ENCODE measurements around the gene ANKLE2. TPM values are rescaled to one million over a fixed set of nuclear protein-coding genes. Genes with fewer than 3 reads are reported as not detected.

ANKLE2 gene
- polyA plus RNA-seq, 2 of the 4 experiments (the other 2 are of a cell fraction), result 70.7 to 103 TPM

DNA sequence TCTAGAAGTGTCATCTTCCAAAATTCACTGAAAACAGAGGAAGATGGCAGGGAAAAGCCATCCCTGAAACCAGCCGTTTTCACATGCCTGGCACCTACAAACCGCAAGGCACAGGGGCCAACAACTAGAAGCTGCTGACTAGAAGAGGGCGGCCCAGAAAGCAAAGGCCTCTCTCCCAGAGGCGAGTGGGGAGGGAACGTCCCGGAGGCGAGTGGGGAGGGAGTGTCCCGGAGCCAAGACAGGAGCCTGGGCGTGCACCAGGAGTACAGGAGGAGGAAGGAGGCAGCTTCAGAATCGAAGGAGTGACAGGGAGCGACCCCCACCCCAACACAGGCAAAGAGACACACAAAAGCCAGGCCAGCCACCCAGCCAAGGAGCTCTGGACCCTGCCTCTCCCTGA is 21.0 kb downstream of the ANKLE2 start:
- WGBS (ENCODE audit: missing lambda C conversion rate), result 89% methylated on average over 11 of the region's 11 CpGs
- no peak for TF ChIP-seq ZNF302 (CRISPR knock-in tag; IDR thresholded peaks at IDR 0.05)
- no peak for TF ChIP-seq MAZ (IDR thresholded peaks at IDR 0.05; ENCODE audit: borderline replicate concordance, low read depth, low read length)
- TF ChIP-seq MYC (IDR thresholded peaks at IDR 0.05; ENCODE audit: borderline replicate concordance, low read length), result no peak
- TF ChIP-seq CBX8 (IDR thresholded peaks at IDR 0.05), result no peak
- no peak for TF ChIP-seq MAFK (IDR thresholded peaks at IDR 0.05; ENCODE audit: partially characterized antibody)
- TF ChIP-seq HOXB5 (CRISPR knock-in tag; IDR thresholded peaks at IDR 0.05), result no peak
- TF ChIP-seq KDM1A (IDR thresholded peaks at IDR 0.05; ENCODE audit: low read depth), result no peak
- no peak for TF ChIP-seq EP300 (IDR thresholded peaks at IDR 0.05)
- no peak for TF ChIP-seq ZSCAN20 (CRISPR knock-in tag; IDR thresholded peaks at IDR 0.05)
- no peak for TF ChIP-seq ZC3H11A (IDR thresholded peaks at IDR 0.05)
- no peak for TF ChIP-seq POLR2AphosphoS2 (conservative IDR thresholded peaks at IDR 0.05; ENCODE audit: low read length)
- TF ChIP-seq, protein P1, sequence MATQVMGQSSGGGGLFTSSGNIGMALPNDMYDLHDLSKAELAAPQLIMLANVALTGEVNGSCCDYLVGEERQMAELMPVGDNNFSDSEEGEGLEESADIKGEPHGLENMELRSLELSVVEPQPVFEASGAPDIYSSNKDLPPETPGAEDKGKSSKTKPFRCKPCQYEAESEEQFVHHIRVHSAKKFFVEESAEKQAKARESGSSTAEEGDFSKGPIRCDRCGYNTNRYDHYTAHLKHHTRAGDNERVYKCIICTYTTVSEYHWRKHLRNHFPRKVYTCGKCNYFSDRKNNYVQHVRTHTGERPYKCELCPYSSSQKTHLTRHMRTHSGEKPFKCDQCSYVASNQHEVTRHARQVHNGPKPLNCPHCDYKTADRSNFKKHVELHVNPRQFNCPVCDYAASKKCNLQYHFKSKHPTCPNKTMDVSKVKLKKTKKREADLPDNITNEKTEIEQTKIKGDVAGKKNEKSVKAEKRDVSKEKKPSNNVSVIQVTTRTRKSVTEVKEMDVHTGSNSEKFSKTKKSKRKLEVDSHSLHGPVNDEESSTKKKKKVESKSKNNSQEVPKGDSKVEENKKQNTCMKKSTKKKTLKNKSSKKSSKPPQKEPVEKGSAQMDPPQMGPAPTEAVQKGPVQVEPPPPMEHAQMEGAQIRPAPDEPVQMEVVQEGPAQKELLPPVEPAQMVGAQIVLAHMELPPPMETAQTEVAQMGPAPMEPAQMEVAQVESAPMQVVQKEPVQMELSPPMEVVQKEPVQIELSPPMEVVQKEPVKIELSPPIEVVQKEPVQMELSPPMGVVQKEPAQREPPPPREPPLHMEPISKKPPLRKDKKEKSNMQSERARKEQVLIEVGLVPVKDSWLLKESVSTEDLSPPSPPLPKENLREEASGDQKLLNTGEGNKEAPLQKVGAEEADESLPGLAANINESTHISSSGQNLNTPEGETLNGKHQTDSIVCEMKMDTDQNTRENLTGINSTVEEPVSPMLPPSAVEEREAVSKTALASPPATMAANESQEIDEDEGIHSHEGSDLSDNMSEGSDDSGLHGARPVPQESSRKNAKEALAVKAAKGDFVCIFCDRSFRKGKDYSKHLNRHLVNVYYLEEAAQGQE (IDR thresholded peaks at IDR 0.05), result no peak
- no peak for TF ChIP-seq HEYL (CRISPR knock-in tag; IDR thresholded peaks at IDR 0.05)
- TF ChIP-seq GATA3 (IDR thresholded peaks at IDR 0.05; ENCODE audit: borderline replicate concordance), result no peak
- TF ChIP-seq ESRRA (IDR thresholded peaks at IDR 0.05; ENCODE audit: borderline replicate concordance, low read length), result no peak
- no peak for TF ChIP-seq SMC3 (IDR thresholded peaks at IDR 0.05)
- TF ChIP-seq, protein P2, sequence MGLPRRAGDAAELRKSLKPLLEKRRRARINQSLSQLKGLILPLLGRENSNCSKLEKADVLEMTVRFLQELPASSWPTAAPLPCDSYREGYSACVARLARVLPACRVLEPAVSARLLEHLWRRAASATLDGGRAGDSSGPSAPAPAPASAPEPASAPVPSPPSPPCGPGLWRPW (IDR thresholded peaks at IDR 0.05), result no peak
- TF ChIP-seq RARB (CRISPR knock-in tag; IDR thresholded peaks at IDR 0.05), result no peak
- POLR2A ChIA-PET, result interaction anchor here (1.3 kb wide), 1 partner anchor 20 kb away, joined by 3 read pairs; no protein-coding TSS in a partner anchor
- Histone ChIP-seq H3K27ac (no peak overlapping the region), H3K4me2 (no peak overlapping the region), H3K4me1 (no peaks in the 10 kb centered on the region), H3K9me3 (no peaks in the 10 kb centered on the region), H3K4me3 (no peak overlapping the region)
- DNase-seq (ENCODE audit: low read depth in 1 of 2, low spot score in 1 of 2) (no peak), ATAC-seq (no peak), FAIRE-seq (no peak)
- CTCF ChIA-PET, result interaction anchor here (1.4 to 2.7 kb wide), 2 partner anchors 10 to 17 kb away, joined by 3 to 5 read pairs; no protein-coding TSS in a partner anchor

DNA sequence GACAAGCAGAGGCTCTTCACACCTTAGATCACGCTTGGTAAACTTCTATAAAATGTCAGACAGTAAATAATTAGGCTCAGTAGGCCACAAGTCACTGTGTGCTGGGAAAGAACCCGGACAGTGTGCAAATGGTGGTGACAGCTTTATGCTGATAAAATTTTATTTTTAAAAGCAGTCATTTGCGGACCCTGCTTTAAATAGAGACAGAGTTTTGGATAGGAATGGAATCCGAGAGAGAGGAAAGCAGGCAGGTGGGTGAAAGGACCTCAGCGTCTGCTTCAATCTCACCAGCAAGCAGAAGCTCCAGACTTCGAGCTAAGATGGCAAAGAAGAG is 21.4 kb downstream of the ANKLE2 start:
- CTCF ChIA-PET, result interaction anchor here (1.4 to 2.7 kb wide), 2 partner anchors 11 to 16 kb away, joined by 3 to 5 read pairs; no protein-coding TSS in a partner anchor
- DNase-seq (ENCODE audit: low read depth in 1 of 2, low spot score in 1 of 2), result no peak
- 92% methylated on average over 6 of the region's 6 CpGs for WGBS (ENCODE audit: missing lambda C conversion rate)

More for the DNA sequence above, 21.4 kb downstream of the ANKLE2 start:
- H3K4me1 ChIP-seq, result no peaks in the 10 kb centered on the region
- no peaks in the 10 kb centered on the region for H3K9me3 ChIP-seq
- FAIRE-seq (no peak), ATAC-seq (no peak)
- POLR2A ChIA-PET, result interaction anchor here (1.3 kb wide), 1 partner anchor 20 kb away, joined by 3 read pairs; no protein-coding TSS in a partner anchor
- no peak overlapping the region for H3K4me3 ChIP-seq
- no peak overlapping the region for H3K27ac ChIP-seq
- H3K4me2 ChIP-seq, result no peak overlapping the region
- TF ChIP-seq, protein P3, sequence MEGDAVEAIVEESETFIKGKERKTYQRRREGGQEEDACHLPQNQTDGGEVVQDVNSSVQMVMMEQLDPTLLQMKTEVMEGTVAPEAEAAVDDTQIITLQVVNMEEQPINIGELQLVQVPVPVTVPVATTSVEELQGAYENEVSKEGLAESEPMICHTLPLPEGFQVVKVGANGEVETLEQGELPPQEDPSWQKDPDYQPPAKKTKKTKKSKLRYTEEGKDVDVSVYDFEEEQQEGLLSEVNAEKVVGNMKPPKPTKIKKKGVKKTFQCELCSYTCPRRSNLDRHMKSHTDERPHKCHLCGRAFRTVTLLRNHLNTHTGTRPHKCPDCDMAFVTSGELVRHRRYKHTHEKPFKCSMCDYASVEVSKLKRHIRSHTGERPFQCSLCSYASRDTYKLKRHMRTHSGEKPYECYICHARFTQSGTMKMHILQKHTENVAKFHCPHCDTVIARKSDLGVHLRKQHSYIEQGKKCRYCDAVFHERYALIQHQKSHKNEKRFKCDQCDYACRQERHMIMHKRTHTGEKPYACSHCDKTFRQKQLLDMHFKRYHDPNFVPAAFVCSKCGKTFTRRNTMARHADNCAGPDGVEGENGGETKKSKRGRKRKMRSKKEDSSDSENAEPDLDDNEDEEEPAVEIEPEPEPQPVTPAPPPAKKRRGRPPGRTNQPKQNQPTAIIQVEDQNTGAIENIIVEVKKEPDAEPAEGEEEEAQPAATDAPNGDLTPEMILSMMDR (IDR thresholded peaks at IDR 0.05), result no peak

Measured in A549 (cell line).